ENCODE data around the gene GMDS.

DNA sequence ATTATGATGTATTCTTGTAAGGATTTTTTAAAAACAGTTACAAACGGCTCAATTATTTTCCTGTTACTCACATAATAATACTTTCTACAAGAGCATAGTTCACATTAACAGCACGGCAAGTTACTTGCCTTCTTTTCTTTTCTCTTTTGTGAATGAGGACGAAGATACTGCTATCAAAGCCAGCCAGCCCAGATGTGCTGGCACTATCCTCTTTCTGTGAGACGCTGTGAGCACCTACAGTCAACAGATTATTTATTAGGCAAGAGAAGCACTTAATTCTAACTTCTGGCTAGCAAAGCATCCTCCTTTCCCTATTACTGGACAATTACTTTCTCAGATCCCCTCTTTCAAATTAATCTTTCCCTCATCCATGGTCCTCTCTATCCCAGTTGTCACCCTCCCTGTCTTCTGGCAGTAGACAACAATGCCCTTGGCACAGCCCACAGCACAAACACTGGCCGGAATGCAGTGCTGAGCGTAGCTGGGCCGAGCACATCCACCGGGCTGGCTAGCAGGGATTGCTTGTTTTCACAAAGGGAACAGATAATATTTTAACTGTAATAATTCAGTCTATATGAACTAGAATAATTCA is 373.6 kb downstream of the GMDS start:
- TF ChIP-seq POLR2A (IDR thresholded peaks at IDR 0.05; ENCODE audit: low read depth, low read length) (no peak), MYC (IDR thresholded peaks at IDR 0.05; ENCODE audit: low read depth, low read length) (no peak), EZH2 (IDR thresholded peaks at IDR 0.05; ENCODE audit: borderline replicate concordance, low read depth, low read length, severe bottlenecking) (no peak), POLR2AphosphoS5 (IDR thresholded peaks at IDR 0.05; ENCODE audit: insufficient read depth, low read depth, low read length) (no peak)
- TF ChIP-seq, protein P1, sequence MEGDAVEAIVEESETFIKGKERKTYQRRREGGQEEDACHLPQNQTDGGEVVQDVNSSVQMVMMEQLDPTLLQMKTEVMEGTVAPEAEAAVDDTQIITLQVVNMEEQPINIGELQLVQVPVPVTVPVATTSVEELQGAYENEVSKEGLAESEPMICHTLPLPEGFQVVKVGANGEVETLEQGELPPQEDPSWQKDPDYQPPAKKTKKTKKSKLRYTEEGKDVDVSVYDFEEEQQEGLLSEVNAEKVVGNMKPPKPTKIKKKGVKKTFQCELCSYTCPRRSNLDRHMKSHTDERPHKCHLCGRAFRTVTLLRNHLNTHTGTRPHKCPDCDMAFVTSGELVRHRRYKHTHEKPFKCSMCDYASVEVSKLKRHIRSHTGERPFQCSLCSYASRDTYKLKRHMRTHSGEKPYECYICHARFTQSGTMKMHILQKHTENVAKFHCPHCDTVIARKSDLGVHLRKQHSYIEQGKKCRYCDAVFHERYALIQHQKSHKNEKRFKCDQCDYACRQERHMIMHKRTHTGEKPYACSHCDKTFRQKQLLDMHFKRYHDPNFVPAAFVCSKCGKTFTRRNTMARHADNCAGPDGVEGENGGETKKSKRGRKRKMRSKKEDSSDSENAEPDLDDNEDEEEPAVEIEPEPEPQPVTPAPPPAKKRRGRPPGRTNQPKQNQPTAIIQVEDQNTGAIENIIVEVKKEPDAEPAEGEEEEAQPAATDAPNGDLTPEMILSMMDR (IDR thresholded peaks at IDR 0.05; ENCODE audit: extremely low read depth in 1 of 2, insufficient read depth in 1 of 2, low read depth in 1 of 2, low read length in 2 of 2) = no peak

Measured in endothelial cell of umbilical vein (primary cell).